SKM-1 (cell line): ENCODE measurements around the gene COG4.

Experiments
- DNase-seq: peaks from one replicate; lab custom pipeline; 2025; ENCODE audit not compliant: unreplicated experiment; lab: John Stamatoyannopoulos, UW

COG4 gene

DNA sequence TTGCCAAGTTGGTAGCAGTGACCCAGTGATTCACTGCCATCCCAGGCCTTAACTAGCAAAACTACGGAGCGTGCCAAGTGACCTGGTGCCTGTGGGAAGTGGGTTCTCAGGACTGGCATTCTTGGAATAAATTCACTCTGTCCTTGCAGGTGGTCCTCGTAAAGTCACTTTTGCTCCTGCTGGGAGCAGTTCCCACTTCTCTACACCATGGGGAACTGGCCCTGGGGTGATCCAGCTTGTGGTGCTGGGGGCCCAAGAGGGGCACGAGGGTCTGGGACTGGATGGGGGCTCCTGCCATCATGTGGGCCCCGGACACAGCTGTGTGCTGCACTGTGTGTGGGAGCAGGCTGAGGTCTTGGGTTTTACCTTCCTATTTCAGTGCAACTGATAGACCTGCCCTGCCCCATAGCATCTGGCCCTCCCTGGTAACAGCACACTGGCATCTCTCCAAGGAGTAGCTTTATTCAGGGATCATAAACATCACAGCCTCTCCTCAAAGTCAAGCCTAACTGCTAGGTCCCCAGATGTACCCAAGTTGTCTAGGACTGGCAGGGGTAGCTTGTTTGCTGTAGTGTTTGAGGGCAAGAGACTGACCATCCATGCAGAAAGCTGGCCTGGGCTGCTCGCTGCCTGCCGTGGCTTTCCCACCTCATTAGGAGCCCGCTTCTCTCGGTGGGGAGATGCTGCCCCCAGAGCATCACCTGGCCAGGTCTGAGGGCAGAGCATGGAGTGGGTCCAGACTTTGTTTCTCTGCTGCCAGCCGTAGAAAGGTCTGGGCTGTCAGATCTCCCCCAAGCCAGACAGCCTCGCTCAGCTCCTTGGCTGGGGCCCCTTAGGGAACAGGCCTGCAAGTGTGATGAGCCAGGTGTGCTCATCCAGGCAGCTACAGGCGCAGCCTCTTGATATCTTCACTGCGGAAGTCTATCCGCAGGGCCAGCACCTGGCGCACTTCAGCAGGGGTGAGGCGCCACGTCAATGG is 42.9 kb downstream of the COG4 start:
- no peak for DNase-seq

DNA sequence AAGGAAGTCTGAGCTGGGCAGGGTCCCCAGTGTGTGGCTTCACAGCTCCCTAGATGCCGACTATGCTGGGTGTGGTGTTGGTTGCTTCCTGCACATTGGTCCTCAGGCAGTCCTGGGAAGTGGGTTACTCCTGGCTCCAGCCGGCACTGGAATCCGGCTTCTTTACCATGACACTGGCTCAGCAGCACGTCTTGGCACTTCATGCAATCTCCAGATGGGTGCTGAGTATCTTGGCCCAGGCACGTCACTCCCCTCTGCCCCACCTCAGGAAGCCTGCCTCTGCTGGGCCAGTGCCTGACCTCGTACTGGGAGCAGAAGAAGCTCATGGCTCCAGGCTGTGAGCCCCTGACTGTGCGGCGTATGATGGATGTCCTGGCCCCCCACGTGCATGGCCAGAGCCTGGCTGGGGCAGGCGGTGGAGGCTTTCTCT is 44.4 kb downstream of the COG4 start:
- no peak for DNase-seq

DNA sequence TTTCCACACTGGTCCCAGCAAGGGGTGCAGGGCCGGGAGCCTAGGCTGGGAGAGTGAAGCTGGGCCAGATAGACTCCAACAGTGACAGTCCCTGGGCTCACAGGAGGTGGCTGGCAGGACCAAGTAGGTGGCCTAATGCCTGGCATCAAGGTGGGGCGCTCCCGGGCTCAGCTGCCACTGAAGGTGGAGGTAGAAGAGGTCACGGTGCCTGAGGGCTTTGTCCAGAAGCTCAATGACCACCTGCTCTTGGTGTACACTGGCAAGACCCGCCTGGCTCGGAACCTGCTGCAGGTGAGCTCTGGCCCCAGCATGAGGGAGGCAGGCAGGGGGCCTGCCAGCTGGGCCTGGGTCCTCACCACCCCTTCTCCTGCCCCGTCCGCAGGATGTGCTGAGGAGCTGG is 45.2 kb downstream of the COG4 start:
- no peak for DNase-seq

DNA sequence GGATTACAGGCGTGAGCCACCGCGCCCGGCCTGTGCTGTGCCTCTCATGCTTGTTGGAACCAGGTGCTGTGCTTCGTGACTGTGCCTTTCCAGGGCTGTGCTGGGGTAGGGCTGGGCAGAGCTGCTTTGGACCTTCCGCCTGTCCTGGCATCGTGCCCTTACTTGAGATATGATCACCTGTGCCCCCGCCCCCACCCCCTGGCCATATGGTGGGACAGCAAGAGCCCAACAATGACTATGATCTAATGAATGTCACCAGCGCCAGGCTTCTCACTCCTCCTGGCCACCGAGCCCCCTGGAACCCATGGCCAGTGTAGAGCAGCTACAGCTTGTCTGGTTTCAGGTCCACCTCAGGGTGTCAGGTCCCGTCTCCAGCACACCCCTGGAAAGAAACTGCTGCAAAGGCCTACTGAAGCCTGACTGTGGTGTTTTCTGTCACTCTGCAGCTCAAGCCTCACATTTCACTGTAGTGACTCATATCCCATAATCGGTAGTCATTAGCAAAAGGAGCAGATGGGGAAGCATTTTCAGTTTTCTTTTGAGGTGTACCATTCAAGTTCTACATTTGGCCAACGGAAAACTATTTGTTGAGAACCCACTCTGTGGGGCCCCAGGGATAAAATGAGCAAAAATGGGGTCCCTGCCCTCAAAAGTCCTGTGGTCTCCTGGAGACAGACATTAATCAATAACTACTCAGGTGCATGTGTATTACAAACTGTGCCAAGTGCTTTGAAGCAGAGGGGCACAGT is 46.9 kb downstream of the COG4 start:
- DNase-seq, result no peak

DNA sequence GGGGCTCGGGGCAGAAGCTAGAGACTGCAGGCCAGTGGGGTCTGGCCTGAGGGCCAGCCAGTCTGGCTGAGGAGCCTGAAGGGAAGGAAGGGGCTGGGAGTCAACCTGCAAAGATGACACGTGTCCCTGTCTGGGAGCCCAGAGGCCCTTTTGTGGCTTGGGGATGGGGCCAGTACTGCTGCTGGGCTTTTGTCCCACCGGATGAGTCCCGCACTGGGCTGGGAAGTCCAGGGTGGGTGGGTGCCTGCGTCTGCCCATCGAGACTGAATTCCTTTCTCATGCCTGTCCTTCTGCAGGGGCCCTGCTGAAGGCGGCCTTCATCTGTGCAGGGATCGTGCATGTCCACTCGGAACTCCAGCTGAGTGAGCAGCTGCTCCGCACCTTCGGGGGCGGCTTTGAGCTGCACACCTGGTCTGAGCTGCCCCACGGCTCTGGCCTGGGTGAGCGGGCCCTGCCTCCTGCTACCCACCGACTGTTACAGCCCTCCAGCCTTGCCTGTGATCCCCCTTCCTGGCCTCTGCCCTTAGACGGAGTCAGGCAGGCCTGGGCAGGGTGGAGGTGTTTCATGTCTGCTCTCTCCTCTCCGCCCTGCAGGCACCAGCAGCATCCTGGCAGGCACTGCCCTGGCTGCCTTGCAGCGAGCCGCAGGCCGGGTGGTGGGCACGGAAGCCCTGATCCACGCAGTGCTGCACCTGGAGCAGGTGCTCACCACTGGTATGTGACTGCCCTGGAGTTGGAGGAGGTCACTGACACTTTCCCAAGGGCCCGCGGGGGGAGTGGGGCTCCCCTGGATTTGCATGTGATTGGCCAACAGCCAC is 48.1 kb downstream of the COG4 start:
- DNase-seq, result no peak

DNA sequence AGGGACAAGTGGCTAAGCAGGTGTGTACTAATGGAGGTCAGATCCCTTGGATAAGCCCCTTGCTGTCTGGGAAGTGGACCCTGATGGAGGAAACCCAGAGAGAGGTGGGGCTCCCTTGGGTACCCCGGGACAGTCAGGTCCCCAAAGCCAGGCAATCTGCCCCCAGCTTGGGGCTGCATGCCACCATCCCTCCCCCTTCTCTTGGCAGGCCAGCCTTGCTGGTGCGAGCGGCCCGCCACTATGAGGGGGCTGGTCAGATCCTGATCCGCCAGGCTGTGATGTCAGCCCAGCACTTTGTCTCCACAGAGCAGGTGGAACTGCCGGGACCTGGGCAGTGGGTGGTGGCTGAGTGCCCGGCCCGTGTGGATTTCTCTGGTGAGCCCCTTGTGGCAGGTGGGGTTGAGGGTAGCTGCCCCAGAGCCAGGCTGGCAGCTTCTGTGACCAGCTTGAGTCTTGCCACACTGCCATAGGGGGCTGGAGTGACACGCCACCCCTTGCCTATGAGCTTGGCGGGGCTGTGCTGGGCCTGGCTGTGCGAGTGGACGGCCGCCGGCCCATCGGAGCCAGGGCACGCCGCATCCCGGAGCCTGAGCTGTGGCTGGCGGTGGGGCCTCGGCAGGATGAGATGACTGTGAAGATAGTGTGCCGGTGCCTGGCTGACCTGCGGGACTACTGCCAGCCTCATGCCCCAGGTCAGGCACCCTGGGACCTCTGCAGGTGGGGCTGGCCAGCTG is 48.9 kb downstream of the COG4 start:
- no peak for DNase-seq

DNA sequence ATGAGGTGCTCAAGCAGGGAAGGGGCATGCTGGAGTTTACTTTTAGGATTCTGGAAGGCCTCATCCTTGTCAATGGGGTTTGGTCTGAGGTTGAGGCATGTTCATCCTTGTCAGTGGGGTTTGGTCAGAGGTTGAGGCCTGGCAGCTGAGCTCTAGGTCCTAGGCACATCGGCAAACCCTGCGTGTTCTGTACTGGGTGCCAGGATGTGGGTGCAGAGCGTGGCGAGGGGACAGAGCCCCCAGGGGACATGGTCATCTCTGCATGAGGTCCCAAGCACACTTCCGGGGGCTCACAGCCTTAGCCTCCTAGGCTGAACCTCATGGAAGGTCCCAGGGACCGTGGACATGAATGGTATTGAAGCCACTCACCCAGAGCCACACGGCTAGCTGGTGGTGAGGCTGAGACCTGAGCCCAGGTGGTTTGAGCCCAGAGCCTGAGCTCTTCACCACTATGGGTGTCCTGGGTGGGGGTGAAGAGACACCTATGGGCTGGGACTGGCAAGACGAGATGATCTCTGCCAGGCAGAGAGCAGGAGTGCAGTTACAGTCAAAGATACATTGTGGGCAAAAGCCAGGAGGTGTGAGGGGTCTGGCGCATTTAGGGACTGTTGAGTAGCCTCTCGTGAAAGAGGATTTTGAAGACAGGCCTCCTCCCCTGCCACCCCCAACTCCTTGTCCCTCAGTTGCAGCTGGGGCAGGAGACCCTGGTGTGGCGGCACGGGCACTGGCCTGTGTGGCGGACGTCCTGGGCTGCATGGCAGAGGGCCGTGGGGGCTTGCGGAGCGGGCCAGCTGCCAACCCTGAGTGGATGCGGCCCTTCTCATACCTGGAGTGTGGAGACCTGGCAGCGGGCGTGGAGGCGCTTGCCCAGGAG is 49.7 kb downstream of the COG4 start:
- DNase-seq, result no peak

DNA sequence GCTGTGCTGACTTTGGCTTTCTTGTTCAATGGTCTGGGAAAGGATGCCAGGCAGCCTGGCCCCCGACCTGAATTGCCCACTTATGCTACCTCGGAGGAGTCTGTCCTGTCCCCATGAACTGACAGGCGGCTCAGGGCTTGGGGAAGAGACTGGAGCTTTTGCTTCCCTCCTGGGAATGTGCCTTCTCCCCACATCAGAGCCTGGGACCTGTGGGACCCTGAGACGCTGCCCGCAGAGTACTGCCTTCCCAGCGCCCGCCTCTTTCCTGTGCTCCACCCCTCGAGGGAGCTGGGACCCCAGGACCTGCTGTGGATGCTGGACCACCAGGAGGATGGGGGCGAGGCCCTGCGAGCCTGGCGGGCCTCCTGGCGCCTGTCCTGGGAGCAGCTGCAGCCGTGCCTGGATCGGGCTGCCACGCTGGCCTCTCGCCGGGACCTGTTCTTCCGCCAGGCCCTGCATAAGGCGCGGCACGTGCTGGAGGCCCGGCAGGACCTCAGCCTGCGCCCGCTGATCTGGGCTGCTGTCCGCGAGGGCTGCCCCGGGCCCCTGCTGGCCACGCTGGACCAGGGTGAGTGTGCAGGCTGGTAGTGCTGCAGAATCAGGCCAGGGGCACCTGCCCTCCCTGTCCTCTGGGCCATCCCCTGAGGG is 50.4 kb downstream of the COG4 start:
- no peak for DNase-seq

DNA sequence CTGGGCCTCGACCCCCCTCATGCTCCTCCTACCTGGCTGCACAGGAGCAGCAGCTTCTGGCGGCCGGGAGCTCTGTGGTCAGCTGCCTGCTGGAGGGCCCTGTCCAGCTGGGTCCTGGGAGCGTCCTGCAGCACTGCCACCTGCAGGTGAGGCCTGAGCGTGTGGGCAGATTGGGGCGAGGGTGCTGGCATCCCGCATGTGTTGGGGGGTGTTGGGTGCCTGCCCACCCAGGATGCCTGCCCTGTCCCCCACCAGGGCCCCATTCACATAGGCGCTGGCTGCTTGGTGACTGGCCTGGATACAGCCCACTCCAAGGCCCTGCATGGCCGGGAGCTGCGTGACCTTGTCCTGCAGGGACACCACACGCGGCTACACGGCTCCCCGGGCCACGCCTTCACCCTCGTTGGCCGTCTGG is 52.4 kb downstream of the COG4 start:
- no peak for DNase-seq

DNA sequence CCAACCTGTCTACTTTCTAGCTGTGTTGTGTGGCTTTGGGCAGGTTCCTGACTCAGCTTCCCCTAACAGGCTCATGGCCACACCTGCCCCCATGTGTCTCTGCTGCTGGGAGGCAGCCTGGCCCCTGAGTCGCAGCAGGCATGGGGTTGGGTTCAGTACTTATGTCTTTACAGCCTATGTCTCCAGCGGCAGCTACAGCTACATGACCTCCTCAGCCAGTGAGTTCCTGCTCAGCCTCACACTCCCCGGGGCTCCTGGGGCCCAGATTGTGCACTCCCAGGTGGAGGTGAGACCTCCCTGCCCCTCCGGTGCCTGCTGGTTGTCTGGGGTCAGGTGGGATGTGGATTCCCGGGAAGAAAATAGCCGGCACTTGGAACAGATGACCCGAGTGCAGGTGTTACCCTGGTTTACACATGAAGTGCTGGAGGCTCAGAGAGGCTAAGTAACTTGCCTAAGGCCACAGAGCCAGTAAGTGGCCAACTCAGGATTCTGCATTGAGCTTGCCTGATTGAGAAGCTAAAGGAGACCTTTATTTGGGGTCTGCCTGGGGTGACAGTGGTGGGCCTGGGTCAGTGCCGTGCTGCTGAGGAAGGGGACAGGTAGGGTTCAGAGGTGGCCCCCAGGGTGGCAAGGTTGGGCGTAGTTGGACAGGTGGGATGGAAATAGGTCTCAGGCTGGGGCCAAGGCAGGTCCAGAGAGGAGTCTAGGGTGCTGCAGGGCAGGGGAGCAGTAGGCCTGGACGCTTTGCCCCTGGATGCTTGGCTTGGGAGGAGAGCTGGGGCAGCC is 53.0 kb downstream of the COG4 start:
- DNase-seq, result no peak

DNA sequence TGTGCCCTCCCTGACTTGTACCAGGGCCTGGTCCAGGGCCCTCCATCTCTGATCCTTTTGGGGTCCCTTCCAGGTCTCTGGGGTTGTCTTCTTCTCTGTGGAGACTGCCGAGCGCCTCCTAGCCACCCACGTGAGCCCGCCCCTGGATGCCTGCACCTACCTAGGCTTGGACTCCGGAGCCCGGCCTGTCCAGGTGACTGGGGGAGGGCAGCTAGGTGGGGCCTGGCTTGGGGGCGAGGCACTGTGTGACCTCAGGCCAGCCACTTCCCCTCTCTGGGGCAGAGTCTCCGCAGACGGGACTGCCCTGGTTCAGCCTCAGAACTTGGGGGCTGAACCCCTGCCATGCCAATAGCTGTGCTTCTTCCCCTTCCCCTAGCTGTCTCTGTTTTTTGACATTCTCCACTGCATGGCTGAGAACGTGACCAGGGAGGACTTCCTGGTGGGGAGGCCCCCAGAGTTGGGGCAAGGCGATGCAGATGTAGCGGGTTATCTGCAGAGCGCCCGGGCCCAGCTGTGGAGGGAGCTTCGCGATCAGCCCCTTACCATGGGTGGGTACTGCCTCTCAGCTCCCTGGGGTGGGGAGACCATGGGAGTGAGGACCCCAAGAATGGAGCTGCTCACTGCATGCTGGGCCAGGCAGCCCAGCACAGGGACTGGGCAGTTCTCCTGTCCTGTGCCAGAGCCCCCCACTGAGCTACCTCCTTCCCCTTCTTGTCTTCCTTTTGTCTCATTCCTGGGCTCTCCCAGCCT is 54.4 kb downstream of the COG4 start:
- DNase-seq, result no peak

DNA sequence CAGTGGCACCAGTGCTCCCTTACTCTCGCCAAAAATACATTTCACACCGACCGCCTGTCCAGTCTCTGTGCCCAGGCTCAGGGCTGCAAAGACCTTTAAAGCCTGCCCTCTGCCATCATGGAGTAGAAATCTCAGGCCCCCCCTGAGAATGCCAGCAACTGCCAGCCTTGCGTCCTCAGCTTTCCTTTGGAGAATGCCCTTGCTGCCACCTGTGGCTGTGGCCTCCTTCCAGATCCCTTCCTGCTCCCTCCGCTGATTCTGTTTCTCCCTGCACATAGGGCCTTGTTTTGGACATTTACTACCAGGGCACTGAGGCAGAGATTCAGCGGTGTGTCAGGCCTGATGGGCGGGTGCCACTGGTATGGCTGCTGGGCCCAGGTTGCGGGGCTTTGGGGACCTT is 55.7 kb downstream of the COG4 start:
- no peak for DNase-seq

DNA sequence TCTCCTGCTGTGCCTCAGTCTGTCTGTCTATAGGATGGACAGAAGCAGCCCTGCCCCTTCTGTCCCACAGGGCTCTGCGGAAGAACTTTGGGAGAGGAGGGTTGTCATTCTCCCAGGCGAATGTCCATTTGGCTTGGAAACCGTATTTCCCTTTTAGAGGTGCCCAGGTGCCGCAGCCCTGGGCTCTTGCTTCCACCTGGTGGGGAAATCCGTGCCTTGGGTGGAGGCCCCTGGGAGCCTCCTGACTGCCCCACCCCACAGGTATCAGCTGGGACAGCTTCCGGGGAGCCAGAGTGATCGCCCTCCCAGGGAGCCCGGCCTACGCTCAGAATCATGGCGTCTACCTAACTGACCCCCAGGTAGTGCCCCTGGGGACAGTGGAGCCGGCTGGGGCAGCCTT is 56.2 kb downstream of the COG4 start:
- no peak for DNase-seq

DNA sequence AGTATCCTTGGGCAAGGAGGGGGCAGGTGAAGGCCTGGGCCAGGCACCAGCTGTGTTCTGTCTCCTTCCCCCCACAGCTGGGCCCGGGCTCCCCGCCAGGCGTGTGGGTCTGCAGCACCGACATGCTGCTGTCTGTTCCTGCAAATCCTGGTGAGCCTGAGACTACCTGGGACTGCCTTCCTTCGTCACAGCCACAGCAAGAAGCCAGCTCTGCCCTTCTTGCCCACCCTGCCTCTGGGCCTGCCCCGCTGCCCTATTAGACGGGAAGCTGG is 56.6 kb downstream of the COG4 start:
- DNase-seq, result no peak

DNA sequence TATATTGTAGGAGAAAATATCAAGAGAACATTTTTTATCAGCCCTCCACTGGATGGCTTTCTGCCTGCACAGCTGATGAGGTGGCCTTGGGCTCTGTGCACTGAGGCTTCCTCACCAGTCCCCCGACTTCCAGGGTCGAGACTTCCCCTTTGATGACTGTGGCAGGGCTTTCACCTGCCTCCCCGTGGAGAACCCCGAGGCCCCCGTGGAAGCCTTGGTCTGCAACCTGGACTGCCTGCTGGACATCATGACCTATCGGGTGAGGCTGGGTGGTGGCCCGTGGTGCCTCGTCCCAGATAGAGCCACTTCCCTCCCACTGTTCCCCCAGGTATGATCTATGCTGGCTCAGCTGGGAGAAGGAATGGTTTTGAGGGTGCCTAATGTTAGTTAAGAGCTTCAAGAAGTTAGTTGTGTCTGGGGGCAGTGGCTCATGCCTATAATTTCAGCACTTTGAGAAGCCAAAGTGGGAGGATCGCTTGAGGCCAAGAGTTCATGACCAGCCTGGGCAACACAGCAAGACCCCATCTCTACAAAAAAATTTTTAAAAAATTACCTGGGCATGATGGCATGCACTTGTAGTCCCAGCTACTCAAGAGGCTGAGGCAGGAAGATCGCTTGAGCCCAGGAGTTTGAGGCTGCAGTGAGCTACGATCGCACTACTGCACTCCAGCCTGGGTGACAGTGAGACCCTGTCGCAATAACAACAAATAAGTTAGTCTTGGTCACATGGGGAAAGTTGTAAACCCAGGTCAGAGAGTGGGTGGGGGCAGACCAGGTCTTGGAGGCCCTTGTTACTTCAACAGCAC is 57.2 kb downstream of the COG4 start:
- no peak for DNase-seq

DNA sequence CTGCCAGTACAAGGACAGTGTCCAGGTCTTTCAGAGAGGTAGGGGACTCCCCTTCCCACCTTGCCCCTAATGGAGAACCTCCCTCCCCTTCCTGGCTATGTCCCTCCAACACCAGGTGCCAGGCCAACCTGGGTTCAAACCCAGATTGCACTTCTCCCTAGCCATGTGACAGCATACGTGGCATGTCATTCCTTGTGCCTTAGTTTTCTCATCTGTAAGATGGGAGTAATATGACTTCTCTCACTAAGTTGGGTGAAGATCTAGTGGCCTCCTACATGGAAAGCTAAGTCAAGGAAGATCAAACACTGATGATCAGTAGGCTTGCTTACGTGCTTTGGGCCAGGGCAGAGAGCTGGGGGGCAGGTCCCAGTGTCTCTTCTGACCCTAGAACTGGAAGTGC is 60.1 kb downstream of the COG4 start:
- DNase-seq, result no peak

DNA sequence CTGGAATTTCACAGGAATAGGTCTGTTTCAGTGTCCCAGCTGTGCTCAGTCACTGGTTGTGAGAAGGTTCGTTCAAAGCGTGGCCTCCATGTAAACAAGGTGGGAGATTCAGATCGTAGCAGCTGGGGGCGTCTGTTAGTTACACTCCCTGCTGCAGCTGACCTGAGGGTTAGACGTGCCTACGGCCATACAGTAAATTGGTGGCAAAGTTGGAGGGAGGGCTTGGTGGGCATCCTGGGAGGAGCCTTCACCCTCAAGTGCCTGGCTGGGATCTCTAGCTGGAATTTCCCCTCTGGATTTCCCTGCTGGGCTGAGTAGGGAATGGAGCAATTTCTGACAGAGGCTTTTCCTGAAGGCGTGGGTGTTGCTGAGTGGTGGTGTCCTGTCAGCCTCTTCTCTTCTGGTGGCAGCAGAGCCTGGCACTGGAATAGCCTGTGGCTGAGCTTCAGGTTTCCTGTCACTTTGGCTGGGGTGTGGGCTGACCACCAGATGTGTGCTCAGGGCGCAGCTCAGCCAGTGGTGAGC is 62.6 kb downstream of the COG4 start:
- no peak for DNase-seq
